T1000 (cell line): ENCODE measurements around the gene ZNF777.
"Not testable (repeated sequence)": the region's sequence is repeated elsewhere in the genome, so short reads cannot be mapped to it uniquely, and the experiment has no call there.

ENCODE experiments used
- DNase-seq: peaks from one replicate; lab custom pipeline; 2025; ENCODE audit warnings: mixed read lengths; lab: John Stamatoyannopoulos, UW

Gene ZNF777

DNA sequence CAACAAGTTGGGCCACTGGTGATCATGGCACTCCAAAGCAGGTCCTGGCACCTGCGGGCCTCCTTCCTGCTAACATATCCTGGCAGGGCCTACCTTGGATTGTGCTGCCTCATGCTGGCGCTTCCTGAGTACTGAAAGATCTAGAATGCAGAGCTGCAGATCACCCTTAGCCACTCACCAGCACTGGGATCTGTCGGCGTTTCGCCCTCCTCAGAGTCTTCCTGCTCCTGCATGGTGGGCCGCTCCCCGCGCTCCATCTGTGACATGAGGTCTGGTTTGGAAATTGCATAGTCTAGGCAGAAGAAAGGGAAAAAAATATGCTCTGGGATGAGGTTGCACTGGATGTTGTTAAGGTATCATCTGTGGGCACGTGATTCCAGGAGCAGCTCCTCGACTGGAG, 10.0 kb downstream of the ZNF777 start:
- DNase-seq, result no peak

DNA sequence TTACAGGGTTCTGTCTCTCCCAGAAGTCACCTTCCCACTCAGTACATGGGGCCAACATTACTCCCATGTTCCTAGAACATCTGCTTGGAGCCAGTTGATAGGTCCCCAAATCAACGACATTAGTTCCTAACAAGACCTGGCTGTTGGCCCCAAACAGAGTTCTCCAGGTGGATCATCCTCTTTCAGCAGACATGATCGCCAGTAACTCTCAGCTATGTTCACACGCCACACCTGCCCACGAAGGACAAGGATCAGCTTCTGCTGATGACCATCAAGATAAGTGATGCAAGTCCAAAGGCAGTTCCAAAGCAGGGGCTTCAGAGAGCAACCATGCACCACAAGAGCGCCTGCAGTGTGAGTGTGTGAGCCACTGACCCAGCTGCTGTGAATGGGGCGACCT, 11.0 kb downstream of the ZNF777 start:
- DNase-seq, result no peak

DNA sequence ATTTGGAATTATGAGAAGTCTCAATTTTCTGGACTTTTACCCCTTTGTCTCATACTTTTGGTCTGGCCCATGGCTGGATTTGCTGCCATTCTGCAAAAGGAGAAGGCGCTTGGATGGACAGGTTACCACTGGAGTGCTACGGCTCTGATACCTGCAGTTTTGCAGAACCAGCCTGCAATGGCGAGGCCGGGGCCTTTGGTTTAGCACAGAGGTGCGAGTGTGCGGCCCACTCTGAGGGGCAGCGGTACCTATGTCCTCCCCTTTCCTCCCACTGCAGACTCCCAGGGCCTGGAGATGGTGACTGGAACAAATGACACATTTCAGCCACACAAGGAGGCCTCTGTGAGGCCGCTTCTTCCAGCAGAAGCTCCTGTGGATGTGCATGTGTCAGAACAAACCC, 11.9 kb downstream of the ZNF777 start:
- DNase-seq, result no peak

DNA sequence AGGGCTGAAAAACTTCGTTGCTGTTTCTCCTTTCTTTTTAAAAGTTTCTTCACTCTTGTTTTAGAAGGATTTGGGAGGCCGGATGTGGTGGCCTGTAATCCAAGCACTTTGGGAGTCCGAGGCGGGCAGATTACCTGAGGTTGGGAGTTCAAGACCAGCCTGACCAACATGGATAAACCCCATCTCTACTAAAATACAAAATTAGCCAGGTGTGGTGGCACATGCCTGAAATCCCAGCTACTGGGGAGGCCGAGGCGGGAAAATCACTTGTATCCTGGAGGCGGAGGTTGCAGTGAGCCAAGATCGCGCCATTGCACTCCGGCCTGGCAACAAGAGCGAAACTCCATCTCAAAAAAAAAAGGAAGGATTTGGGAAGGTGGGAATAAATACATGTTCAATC, 14.8 kb downstream of the ZNF777 start:
- DNase-seq, result not testable (repeated sequence)

DNA sequence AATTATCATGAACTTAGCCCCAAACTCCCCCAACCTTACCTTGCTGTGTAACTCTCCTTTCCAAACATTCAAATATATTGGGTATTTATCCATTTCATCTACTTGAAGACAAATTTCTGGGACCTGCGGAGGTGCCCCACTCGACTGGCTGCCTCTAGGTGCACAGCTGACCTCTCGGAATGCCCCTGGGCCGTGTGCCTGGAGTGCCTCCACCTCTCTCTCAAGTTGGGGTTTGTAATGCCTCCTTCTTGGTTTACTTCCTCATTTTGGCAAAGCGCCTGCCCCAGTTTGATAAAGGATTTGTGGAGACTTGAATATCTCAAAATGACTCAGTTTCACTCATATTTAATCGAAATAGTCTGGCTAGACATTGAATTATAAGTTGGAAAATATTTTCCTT, 16.6 kb downstream of the ZNF777 start:
- DNase-seq, result no peak

DNA sequence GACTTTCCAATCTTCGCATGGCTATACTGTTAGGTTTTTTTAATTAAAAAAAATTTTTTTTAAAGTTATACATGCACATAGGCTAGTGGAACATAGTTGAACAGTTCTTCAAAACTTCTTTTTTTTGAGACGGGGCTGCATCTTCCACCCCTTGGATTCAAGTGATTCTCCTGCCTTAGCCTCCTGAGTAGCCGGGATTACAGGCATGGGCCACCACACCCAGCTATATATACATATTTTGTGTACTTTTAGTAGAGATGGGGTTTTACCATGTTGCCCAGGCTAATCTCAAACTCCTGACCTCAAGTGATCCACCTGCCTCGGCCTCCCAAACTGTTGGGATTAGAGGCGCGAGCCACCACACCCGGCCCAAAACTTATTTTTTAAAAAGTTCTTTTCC, 17.3 kb downstream of the ZNF777 start:
- DNase-seq, result no peak

DNA sequence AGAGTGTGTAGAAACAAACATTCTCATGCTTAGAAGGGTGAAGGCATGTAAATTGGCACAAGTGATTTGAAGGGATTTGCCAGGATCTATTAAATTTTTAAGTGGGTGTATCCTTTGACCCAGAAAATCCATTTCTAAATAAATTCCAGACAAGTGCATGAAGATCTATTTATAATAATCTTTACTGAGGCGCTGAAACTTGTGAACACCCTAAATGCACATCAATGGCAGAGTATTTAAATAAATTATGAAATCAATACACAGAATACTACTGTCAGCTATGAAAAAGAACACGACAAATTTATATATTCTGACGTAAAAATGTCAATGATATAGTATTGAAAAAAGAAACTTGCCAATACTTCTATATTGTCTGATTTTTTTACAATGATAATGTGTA, 17.9 kb downstream of the ZNF777 start:
- DNase-seq, result no peak

DNA sequence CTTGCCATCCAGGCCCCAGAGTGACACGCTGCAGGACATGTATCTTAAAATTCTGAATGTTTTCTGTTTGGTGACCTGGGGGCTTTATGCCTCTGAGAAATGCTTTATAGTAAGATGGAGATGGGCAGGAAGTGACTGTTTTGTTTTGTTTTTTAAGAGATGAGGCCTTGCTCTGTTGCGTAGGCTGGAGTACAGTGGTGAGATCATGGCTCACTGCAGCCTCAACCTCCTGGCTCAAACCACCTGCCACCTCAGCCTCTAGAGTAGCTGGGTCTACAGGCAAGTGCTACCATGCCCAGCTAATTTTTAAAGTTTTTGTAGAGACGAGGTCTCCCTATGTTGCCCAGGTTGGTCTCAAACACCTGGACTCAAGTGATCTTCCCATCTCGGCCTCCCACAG, 20.6 kb downstream of the ZNF777 start:
- DNase-seq, result no peak

DNA sequence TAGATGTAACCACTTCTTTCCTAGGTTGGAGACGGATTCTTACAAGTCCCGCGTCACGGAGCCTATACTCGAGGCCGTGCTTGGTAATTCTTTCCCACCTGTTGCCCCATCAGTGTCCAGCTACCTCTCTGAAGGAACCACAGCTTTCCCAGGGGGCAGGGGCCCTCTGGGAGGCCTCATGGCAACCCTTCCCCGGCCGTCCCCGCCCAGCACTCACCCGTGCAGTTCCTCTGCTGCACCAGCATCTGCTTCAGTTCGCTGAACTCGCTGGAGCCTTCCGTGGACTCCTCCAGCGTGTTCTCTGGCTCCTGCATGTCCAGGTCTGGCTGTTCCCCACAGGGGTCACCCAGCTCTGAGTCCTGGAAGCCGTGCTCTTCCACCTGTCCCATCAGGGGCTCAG, 24.5 kb downstream of the ZNF777 start:
- DNase-seq, result no peak

DNA sequence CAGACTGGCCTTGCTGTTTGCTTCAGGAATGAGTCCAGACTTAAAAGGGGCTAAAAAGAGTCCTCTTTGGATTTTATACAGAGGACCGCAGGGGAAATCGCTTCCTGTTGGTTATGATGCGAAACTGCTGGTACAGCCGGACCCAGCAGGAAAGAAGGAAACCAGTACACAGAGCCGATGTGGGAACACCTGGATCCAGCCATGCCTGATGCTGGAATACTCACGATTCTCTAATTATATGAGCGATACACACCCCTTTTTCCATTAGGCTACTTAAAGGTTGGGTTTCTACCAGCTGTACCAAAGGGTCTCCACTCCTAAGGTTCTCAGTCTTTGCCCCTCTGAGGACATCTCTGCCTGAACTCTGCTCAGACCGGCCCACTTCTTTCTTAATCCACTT, 27.7 kb downstream of the ZNF777 start:
- no peak for DNase-seq

DNA sequence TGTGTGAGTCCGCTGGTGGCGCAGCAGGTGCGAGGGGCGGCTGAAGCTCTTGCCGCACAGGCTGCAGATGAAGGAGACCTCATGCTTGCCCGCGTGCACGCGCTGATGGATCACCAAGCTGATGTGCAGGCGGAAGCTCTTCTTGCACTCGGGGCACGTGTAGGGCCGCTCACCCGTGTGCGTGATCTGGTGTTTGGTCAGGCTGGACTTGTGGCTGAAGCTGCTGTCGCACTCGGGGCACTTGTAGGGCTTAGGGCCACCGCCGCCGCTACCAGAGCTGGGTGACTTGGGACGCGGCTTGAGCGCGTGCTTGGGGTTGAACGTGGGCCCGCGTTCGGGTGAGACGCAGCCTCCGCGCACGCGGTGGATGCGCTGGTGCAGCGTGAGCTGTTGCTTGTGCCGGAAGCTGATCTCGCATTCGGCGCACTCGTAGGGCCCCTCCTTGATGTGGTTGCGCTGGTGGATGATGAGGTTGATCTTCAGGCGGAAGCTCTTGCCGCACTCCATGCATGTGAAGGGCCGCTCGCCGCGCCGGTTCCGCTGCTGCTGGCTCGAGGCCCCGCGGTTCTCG, 28.7 kb downstream of the ZNF777 start:
- no peak for DNase-seq

DNA sequence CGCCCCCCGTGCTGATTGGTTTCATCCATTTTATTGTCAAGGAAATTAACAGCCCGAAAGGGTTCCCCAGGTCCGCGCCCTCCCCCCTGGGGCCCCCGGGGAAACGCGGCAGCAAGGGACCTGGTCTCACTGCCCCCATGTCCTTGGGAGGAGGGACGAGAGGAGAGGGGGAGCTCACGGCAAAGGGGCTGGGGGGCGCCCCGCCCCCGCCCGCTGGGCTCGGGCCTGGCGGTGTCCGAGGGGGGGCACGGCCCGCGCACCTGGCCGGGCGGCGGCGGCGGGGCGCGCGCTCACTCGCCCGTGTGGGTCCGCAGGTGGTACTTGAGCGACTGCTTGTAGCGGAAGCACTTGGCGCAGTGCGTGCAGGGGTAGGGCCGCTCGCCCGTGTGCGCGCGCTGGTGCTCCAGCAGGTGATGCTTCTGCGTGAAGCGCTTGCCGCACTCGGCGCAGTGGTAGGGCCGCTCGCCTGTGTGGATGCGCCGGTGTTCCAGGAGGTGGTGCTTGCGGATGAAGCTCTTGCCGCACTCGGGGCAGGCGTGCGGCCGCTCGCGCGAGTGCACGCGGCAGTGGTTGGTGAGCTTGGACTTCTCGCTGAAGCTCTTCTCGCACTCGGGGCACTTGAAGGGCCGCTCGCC, 29.3 kb downstream of the ZNF777 start:
- DNase-seq, result no peak

DNA sequence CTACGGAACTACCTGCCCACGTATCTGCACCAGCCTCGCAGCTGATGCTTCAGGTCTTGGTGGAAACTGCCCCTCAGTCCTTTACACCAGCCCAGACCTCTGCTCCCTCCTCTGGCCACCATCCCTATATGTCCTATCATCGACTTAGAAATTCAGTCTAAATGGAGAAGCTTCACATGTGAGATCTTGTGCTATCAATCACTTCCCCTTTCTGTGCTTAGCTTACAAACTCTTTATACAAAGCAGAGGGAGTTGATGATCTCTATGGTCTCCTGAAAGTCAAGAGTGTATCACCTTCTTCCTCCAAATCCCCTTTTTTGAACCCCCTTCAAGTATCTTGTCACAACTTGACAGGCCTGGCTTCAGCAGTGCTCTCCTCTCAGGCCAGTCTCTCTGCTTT, 30.7 kb downstream of the ZNF777 start:
- DNase-seq, result no peak

DNA sequence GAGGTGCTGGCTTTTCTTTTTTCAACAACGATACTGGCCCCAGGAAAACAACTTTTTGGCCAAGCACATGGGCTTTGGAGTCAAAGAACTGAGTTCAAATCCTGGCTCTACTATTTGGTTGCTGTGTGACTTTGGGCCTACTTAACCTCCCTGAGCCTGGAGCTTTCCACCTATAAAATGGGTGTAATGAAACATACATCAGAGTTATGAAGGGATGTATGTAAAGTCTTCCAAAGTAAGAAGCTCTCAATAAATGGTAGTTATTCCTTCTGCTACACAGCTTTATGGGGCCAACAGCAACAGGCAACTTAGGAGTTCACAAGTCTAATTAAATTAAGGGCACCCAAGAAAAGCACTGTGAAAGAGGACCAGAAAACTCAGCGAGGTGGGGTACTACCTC, 33.0 kb downstream of the ZNF777 start:
- no peak for DNase-seq

DNA sequence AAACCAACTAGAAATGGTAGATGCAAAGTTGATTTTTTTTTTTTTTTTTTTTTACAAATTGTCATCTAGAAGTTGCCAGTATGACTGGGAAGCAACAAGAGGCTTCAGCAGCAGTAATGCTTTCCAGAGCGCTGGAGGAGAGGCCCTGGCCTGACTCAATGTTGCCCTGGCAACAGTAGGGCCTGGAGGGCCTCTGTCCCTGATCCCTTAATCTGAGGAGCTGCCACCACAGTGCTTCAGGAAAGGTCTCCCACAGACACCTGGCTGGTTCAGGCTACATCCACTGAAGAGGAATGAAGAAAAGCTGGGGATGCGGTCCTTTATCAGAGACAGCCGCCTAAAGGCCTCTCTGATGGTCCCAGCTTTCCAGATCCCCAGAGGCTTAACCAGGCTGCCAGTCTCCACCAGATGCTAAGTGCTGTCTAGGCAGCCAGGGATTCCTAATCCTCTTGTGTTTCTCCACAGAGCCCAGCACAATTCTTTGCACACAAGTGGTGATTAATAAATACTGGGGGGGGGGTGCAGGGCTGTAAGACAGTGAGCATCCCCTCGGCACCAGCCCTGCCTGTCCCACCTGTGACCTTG, 33.7 kb downstream of the ZNF777 start:
- no peak for DNase-seq

DNA sequence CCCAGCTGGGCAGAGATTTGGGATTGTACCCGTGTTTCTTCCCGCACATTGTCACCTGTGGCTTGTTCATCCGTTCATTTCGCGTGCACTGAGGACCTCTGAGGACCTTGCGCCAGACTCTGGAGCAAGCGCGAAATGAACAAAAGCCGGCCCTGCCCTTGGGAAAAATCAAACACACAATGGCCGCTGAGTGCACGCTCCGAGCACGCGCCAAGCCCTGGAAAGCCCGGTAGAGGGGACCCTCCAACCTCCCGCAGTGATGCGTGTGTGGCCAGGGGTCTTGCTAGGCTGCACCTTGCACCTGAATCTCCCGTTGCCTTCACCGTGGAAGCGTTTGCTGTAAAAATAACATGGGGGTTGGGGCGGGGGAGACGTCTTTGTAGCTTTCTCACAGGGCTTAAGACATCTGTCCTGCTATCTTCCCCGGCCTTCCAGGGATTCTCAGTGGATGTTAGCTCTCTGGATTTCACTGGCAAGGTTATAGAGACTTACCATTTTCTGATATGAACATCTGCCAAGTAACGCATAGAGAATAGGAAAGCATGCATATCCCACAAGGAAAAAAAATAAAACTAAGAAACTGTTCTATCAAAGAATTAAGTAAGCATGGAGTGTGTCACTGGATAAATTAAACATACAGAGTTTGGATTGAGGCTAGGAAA, 37.3 kb downstream of the ZNF777 start:
- no peak for DNase-seq

DNA sequence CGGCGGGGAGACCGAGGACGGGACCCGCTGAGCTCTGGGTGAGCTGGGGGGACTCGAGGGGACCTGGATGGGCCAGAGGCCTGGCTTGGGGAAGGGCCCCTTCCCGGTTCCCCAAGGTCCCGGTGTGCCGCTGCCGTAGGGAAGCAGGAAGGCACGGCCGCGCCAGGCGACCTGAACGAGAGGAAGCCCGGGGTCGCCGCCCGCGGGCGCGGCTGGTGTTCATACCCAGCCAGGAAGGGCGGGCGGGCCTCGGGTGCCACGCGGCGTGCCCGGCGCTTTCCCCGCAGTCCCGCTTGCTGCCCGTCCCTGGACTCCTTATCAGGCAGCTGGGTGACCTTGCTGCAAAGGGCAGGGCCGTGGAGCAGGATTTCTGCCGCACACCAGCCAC, 38.0 kb downstream of the ZNF777 start:
- no peak for DNase-seq

DNA sequence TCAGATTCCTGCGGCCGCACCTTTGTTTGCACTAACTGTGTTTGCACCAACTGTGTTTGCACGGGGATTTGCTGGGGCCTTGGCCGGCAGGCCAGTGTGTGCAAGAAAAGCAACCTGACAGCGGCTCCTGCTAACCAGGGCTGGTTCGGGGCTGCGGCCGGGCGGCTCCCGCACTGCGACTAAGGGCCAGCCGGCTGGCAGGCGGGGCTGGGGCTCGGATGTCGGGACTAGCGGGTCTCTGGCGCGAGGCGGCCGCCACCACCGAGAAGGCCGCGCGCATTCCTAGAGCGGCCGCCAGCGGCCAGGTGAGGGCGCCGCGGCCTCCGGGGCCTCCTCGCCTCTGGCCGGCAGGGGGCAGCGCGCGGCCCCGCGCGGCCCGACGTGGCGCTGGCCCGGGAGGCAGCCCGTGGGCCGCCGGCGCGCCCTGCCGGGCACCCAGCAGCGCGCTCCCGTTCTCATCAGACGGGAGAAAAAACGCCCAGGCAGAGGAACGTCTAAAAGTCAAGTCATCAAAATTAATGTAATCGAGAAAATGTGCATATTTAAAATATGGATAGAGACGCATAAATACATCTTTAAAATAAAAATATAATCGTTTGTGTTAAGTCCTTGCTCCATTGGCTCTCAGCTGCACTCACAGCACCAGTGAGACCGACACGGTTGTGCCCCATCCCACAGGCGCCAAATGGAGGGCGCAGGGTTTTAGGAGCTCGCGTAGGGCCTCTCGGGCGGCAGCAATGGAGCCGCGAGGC, 38.5 kb downstream of the ZNF777 start:
- DNase-seq, result no peak

DNA sequence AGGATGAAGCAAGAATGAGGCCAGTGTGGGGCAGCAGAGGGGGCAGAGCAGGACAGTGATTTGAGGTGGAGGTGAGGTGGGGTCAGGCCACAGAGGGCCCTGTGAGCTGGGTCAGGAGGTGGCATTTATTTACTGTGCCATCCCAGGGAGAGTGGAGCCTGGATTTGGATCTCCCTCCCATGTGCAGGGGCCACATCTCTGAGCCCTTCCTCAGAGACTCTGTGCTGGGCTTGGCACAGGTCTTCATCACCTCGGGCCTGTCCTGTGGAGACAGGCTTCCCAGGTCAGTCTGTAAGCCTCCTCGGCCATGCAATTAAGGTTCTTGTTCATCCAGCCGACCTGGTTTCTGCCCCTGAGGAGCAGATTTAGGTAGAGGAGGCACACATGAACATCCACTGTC, 40.9 kb downstream of the ZNF777 start:
- no peak for DNase-seq

DNA sequence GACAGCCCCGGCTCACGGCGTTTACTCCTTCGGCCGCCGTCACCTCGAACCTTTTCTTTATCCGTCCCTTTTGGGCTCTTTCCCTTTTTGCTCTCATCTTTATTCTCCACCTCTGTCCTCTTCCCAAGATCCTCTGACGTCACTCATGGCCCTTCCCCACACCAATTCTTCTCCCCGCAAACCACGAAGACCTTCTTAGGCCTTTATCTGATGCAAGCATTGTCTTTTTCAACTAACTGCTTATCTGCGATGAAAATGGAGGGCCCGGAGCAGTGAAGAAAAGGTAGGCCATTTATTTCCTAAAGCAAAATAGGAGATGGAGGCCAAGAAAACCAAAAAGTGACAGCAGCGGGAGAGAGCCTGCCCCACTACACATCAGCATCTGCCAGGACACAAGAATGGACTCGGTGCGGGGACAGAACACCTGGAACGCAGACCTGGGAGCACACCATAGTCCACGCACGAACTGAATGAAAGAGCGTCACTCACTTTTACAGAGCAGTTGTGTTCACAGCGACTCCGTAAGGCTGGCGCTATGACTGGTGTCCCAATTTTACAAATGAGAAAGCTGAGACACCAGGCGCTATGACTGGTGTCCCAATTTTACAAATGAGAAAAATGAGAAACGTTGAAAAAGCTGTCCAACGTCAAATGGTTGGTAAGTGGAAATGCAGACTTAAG, 45.3 kb downstream of the ZNF777 start:
- DNase-seq, result no peak

DNA sequence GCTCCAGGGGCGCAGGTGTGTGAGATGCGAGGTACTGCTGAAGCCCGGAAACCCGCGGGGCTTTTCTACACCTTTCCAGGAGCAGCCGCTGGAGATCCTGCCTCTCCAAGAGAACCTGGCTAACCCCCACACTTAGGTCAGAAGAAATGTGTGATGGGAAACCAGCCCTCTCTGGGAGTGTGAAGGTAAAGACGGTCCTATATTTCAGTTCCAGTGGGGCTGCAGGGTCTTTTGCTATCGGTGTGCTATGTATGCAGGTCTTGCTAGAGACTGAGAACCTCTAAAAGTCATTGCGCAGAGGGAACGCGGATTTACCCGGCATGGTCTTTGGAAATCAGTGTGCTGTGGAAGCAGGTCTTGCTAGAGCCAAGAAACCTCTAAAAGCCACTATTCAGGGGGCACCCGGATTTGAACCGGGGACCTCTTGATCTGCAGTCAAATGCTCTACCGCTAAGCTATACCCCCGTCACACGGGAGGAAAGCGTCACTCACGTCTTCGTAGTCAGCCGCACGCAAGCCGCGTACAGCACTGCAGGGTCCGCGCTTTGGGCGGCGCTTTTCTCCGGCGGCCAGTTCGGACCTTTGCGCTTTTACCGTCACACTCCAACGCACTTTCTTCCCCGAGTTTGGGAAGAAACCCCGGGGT, 46.0 kb downstream of the ZNF777 start:
- no peak for DNase-seq

DNA sequence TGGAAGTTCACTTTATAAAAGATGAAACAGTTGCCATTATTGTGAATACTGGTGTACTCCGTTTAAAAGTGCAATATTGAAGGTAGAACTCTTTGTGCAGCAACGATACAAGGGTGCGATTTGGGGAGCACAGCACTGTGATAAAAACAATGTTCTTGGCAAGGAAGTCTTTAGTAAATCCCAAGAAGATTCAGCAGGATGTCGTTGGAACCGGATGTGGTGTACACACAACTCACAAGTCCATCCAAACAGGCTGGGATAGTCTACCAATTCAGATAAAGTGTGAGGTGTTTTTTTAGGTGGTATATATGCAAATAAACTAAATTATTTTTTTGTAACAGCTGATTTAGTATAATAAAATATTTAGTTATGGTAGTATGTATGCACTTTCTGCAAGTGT, 46.7 kb downstream of the ZNF777 start:
- no peak for DNase-seq
